ENCODE measurements around the gene CELF5.

DNA sequence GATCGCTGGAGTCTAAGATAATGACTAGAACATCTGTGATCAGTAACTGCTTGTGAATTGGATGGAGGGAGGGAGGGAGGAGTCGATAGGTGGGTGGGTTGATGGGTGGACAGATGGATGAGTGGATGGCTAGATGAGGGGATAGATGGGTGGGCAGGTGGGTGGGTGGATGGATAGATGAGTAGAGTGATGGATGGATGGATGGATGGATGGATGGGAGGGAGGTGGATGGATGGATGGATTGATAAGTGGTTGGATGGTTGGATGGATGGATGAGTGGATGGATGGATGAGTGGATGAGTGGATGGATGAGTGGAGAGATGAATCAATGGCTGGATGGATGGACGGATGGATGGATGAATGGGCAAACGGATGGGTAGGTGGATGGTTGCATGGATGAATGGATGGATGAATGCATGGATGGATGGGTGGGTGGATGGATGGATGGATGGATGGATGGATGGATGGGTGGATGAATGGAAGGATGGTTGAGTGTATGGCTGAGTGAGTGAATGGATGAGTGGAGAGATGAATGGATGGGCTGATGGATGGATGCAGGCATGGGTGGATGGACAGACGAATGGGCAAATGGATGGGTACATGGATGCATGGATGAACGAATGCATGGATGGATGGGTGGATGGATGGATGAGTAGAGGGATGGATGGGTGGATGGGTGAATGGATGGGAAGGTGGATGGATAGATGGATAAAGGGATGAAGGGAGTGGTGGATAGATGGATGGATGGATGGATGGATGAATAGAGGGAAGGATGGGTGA lies 97.9 kb downstream of the CELF5 start:
- TF ChIP-seq TAF1 (IDR thresholded peaks at IDR 0.05; ENCODE audit: low read depth) = no peak
- no peak for TF ChIP-seq NFIC (IDR thresholded peaks at IDR 0.05)
- no peak for TF ChIP-seq RAD21 (IDR thresholded peaks at IDR 0.05; ENCODE audit: low read depth)
- TF ChIP-seq, protein P1, sequence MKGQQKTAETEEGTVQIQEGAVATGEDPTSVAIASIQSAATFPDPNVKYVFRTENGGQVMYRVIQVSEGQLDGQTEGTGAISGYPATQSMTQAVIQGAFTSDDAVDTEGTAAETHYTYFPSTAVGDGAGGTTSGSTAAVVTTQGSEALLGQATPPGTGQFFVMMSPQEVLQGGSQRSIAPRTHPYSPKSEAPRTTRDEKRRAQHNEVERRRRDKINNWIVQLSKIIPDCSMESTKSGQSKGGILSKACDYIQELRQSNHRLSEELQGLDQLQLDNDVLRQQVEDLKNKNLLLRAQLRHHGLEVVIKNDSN (IDR thresholded peaks at IDR 0.05) = no peak
- TF ChIP-seq EP300 (IDR thresholded peaks at IDR 0.05; ENCODE audit: borderline replicate concordance) = no peak

Measured in Ishikawa (cell line).